ENCODE data around the gene GPR50.

The GPR50 gene

DNA sequence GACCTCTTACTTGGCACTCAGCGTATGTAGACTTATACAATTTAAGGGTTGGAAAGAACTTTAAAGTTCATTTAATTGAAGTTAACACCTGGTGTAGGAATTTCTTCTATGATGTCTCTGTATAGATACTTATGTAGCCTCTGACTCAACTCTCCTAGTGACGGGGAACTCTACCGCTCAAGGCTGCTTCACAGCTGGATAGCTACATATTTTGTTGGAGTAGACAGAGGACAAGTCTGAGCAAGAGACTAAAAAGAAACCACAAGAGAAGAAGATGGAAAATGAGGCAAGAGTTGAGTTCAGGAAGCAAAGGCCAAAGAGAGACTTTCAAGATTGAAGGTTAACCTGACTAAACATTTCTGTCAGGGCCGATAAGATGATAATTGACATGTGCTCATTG lies 52.6 kb downstream of the GPR50 start:
- peaks cover 34% of the 10 kb centered on the region for H3K27me3 ChIP-seq (ENCODE audit: insufficient read depth, low read length)
- no peaks in the 10 kb centered on the region for H3K9me3 ChIP-seq (ENCODE audit: insufficient read depth, low read depth, low read length)

More for the DNA sequence above, 52.6 kb downstream of the GPR50 start:
- Histone ChIP-seq H3K36me3 (ENCODE audit: insufficient read depth, low read depth, low read length) (no peaks in the 10 kb centered on the region), H3K9ac (ENCODE audit: low read depth, low read length) (no peak overlapping the region), H3K4me3 (ENCODE audit: low read length) (no peak overlapping the region), H3K27ac (ENCODE audit: low read length) (no peak overlapping the region), H3K4me1 (ENCODE audit: insufficient read depth, low read length) (peaks cover 3% of the 10 kb centered on the region; the same call in 1 of the 2 replicates)
